DND-41 (cell line): ENCODE measurements around the gene DIS3L2.
A peak's percentile ranks its signal among the peaks of the same experiment; 100 is the strongest.
"Not testable (repeated sequence)": the region's sequence is repeated elsewhere in the genome, so short reads cannot be mapped to it uniquely, and the experiment has no call there.

Source experiments
- ATAC-seq: fragments of 200-7000 bp; cut with Tn5 transposase; 3 replicates; pipeline ENCODE4 v1.9.1; 2021; ENCODE audit warnings: low read depth; ENCODE audit not compliant: insufficient read depth
- DNase-seq: peaks from one replicate; pipeline ENCODE4 v3.0.0-alpha.2; 2020
- H2AFZ ChIP-seq: 2 replicates; pipeline ENCODE4 v1.6.0; 2012; ENCODE audit warnings: low read depth, low read length
- H3K27ac ChIP-seq: 2 replicates; pipeline ENCODE4 v1.5.1; 2012; ENCODE audit warnings: low read length, inconsistent platforms
- H3K27me3 ChIP-seq: fragments of 200-600 bp; sonication (generic); 2 replicates; pipeline ENCODE4 v1.6.0; 2012; ENCODE audit warnings: low read length, mild to moderate bottlenecking, inconsistent platforms; ENCODE audit not compliant: insufficient read depth, poor library complexity
- H3K36me3 ChIP-seq: 2 replicates; pipeline ENCODE4 v1.5.1; 2012; ENCODE audit warnings: low read length, inconsistent platforms; ENCODE audit not compliant: insufficient read depth
- H3K4me1 ChIP-seq: 2 replicates; pipeline ENCODE4 v1.5.1; 2012; ENCODE audit warnings: mild to moderate bottlenecking, low read length; ENCODE audit not compliant: insufficient read depth
- H3K4me2 ChIP-seq: 2 replicates; pipeline ENCODE4 v1.6.0; 2012; ENCODE audit warnings: mild to moderate bottlenecking, moderate library complexity, low read length, inconsistent platforms; ENCODE audit not compliant: insufficient read depth
- H3K4me3 ChIP-seq, 2 experiments: fragments of 200-600 bp in 1 of 2; shearing (Covaris generic) in 1 of 2; 2 replicates each; pipeline ENCODE4 v1.5.1; 2012 to 2016; ENCODE audit warnings: inconsistent platforms in 2 of 2, low read length in 2 of 2, mild to moderate bottlenecking in 2 of 2, low read depth in 1 of 2, moderate library complexity in 1 of 2
- H3K79me2 ChIP-seq: 2 replicates; pipeline ENCODE4 v1.6.0; 2012; ENCODE audit warnings: low read length, inconsistent platforms; ENCODE audit not compliant: insufficient read depth
- H3K9ac ChIP-seq: 2 replicates; pipeline ENCODE4 v1.6.0; 2012; ENCODE audit warnings: low read depth, mild to moderate bottlenecking, inconsistent platforms, low read length, moderate library complexity
- H3K9me3 ChIP-seq: 2 replicates; pipeline ENCODE4 v1.5.1; 2012; ENCODE audit warnings: low read length, moderate library complexity, mild to moderate bottlenecking, inconsistent platforms; ENCODE audit not compliant: insufficient read depth, severe bottlenecking
- H4K20me1 ChIP-seq: 2 replicates; pipeline ENCODE4 v1.6.0; 2012; ENCODE audit warnings: low read length; ENCODE audit not compliant: insufficient read depth
- CTCF ChIP-seq: IDR thresholded peaks from 2 replicates; pipeline ENCODE4 v1.5.1; 2012; ENCODE audit warnings: borderline replicate concordance, low read length, moderate library complexity, mild to moderate bottlenecking; ENCODE audit not compliant: poor library complexity, severe bottlenecking; ENCODE audit errors: extremely low read depth
- EZH2 ChIP-seq: IDR thresholded peaks from 3 replicates; pipeline ENCODE4 v1.6.1; 2012; ENCODE audit warnings: borderline replicate concordance, low read depth, mild to moderate bottlenecking, moderate library complexity, low read length, inconsistent platforms; ENCODE audit not compliant: severe bottlenecking

Gene DIS3L2

DNA sequence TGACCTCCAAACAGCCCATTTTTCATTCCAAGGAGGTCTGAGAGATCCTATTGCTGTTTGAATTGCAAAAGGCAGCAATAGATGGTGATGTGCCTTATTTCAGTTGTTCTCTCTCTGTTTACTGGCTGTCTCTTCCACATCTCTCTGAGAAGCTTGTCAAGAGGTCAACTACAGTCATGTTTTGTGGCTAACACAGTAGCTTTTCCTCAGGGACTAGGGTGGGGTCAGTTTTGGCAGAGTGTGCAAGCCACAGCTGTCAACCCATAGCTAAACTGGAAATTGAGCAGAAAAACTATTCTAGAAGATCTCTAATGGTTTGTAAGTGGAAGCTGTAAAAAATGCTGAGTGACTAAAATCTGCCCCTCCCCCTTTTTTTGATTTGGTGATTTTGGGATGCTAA, 67.1 kb downstream of the DIS3L2 start:
- 0 out of 2 replicates have a peak, but pooled peaks cover 2% of the 10 kb centered on the region for H3K79me2 ChIP-seq
- no peak for DNase-seq
- H3K4me3 ChIP-seq, result no peak overlapping the region
- H2AFZ ChIP-seq, result no peak overlapping the region
- no peaks in the 10 kb centered on the region for H3K27me3 ChIP-seq
- no peak overlapping the region for H3K9ac ChIP-seq
- H3K4me1 ChIP-seq, result no peaks in the 10 kb centered on the region
- no peak for ATAC-seq
- no peak overlapping the region for H3K4me2 ChIP-seq
- H4K20me1 ChIP-seq, result no peaks in the 10 kb centered on the region
- H3K9me3 ChIP-seq, result no peaks in the 10 kb centered on the region
- no peak overlapping the region for H3K27ac ChIP-seq
- no peak for TF ChIP-seq EZH2
- no peak for TF ChIP-seq CTCF
- H3K36me3 ChIP-seq, result peaks cover 50% of the 10 kb centered on the region

DNA sequence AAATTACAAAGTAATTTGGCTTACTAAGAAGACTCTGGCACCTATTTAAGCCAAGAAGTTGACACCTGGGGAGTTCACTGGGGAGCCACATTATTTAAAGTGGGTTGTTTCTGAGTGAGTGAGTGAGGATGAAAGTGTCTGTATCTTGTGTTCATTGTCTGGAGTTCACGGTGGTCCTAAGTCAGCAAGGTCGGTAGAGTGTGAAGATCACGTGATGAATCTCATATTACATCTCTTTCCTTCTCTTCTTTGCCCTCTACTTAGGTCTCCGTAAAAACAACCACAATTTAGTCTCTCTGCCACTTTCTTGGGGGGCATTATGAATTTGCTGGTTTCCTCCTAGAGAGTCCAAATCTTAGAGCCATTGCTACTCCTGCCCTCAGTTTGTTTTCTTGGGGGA, 67.8 kb downstream of the DIS3L2 start:
- no peak overlapping the region for H3K9ac ChIP-seq
- H3K9me3 ChIP-seq, result no peaks in the 10 kb centered on the region
- no peaks in the 10 kb centered on the region for H3K4me1 ChIP-seq
- no peak for DNase-seq
- no peaks in the 10 kb centered on the region for H4K20me1 ChIP-seq
- TF ChIP-seq EZH2, result no peak
- TF ChIP-seq CTCF, result no peak
- no peaks in the 10 kb centered on the region for H3K27me3 ChIP-seq
- H3K27ac ChIP-seq, result no peak overlapping the region
- 0 out of 2 replicates have a peak, but pooled peaks cover 2% of the 10 kb centered on the region for H3K79me2 ChIP-seq
- ATAC-seq, result no peak
- no peak overlapping the region for H3K4me2 ChIP-seq
- no peak overlapping the region for H3K4me3 ChIP-seq
- H3K36me3 ChIP-seq, result peaks cover 46% of the 10 kb centered on the region; the same call in 1 of the 2 replicates
- no peak overlapping the region for H2AFZ ChIP-seq

DNA sequence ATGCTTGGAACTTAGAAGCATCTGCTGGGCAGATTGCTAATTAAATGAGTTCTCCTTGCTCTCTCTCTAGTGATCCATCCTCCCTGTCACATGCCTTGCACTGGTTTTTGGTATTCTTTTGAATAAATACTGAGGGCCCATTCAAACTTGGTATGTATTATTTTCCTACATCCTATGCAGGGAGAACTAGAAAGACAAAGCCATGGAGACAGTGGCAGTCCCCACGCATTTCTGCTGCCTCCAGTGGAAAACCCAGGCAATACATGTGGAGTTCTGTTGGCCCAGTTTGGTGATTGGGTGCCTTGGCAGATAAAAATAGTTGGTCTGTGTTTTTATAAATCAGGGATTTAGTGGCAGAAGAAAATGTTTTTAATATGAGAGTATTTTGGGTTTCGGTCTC, 68.7 kb downstream of the DIS3L2 start:
- H3K4me3 ChIP-seq, result no peak overlapping the region
- DNase-seq, result no peak
- no peak for ATAC-seq

DNA sequence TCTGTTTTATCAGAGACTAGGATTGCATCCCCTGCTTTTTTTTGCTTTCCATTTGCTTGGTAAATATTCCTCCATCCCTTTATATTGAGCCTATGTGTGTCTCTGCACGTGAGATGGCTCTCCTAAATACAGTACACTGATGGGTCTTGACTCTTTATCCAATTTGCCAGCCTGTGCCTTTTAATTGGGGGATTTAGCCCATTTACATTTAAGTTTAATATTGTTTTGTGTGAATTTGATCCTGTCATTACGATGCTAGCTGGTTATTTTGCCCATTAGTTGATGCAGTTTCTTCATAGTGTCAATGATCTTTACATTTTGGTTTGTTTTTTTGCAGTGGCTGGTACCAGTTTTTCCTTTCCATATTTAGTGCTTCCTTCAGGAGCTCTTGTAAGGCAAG, 73.8 kb downstream of the DIS3L2 start:
- H3K27ac ChIP-seq, H3K79me2 ChIP-seq, H3K4me1 ChIP-seq, H2AFZ ChIP-seq, DNase-seq, H3K4me2 ChIP-seq, ATAC-seq, H3K4me3 ChIP-seq, H3K27me3 ChIP-seq, H3K9me3 ChIP-seq, H3K9ac ChIP-seq, H4K20me1 ChIP-seq: not testable (repeated sequence)
- peaks cover 24% of the 10 kb centered on the region for H3K36me3 ChIP-seq

More for the DNA sequence above, 68.7 kb downstream of the DIS3L2 start:
- Histone ChIP-seq H3K36me3 (peaks cover 38% of the 10 kb centered on the region; the same call in 1 of the 2 replicates), H3K79me2 (0 out of 2 replicates have a peak, but pooled peaks cover 2% of the 10 kb centered on the region), H3K27ac (no peak overlapping the region), H3K9ac (no peak overlapping the region), H3K4me2 (no peak overlapping the region), H3K27me3 (no peaks in the 10 kb centered on the region), H2AFZ (no peak overlapping the region), H3K4me1 (no peaks in the 10 kb centered on the region), H4K20me1 (no peaks in the 10 kb centered on the region), H3K9me3 (no peaks in the 10 kb centered on the region)
- TF ChIP-seq EZH2 (no peak), CTCF (peak; percentile 37)

GRCh38 chr2:232036876-232037275, 75.4 kb downstream of the DIS3L2 start:
- DNase-seq, H3K4me3 ChIP-seq, ATAC-seq, H3K27me3 ChIP-seq, H3K79me2 ChIP-seq, H3K9me3 ChIP-seq, H4K20me1 ChIP-seq, H3K4me1 ChIP-seq, H3K9ac ChIP-seq, H3K27ac ChIP-seq, H3K4me2 ChIP-seq, H2AFZ ChIP-seq: not testable (repeated sequence)
- H3K36me3 ChIP-seq, result peaks cover 12% of the 10 kb centered on the region
